Endothelial cell (in vitro differentiated cells): ENCODE results near the gene BHLHA15. TPM values are rescaled to one million over a fixed set of nuclear protein-coding genes. Genes with fewer than 3 reads are reported as not detected.

Experiments
- DNase-seq: peaks from one replicate; pipeline ENCODE4 v3.0.0; 2021; ENCODE audit warnings: low spot score
- H3K27ac Mint-ChIP-seq: one replicate; pipeline ENCODE4 v1.8.0; 2021; ENCODE audit warnings: mixed read lengths, inconsistent platforms; ENCODE audit not compliant: unreplicated experiment
- H3K27me3 Mint-ChIP-seq: one replicate; pipeline ENCODE4 v1.8.0; 2021; ENCODE audit warnings: mild to moderate bottlenecking, moderate library complexity, mixed read lengths, inconsistent platforms; ENCODE audit not compliant: unreplicated experiment
- H3K36me3 Mint-ChIP-seq: one replicate; pipeline ENCODE4 v1.8.0; 2021; ENCODE audit warnings: mild to moderate bottlenecking, low read depth, mixed read lengths, inconsistent platforms; ENCODE audit not compliant: unreplicated experiment
- H3K4me1 Mint-ChIP-seq: one replicate; pipeline ENCODE4 v1.8.0; 2021; ENCODE audit warnings: mild to moderate bottlenecking, mixed read lengths, inconsistent platforms; ENCODE audit not compliant: unreplicated experiment
- H3K4me3 Mint-ChIP-seq: one replicate; pipeline ENCODE4 v1.8.0; 2021; ENCODE audit warnings: mild to moderate bottlenecking, mixed read lengths, inconsistent platforms; ENCODE audit not compliant: unreplicated experiment
- H3K9me3 Mint-ChIP-seq: one replicate; pipeline ENCODE4 v1.8.0; 2021; ENCODE audit warnings: mixed read lengths, inconsistent platforms; ENCODE audit not compliant: unreplicated experiment
- CTCF ChIP-seq: fragments of 200-600 bp; sonication (generic); IDR thresholded peaks from one replicate; pipeline ENCODE4 v1.5.0; 2021; ENCODE audit warnings: antibody characterized with exemption; ENCODE audit not compliant: unreplicated experiment
- total RNA-seq: library from RNA; stranded (reverse); fragmentation: NEBNext Ultra II Directional; extraction: Animal tissue kit (Norgen Biotek cat#: 25700); gene quantifications from one replicate; pipeline ENCODE4 v1.2.1, GENCODE V29; 2021; ENCODE audit not compliant: unreplicated experiment

The BHLHA15 gene
- total RNA-seq, 1 donor from 2014 or later = 1.2 TPM

- peaks cover 16% of the 10 kb centered on the region for H3K36me3 Mint-ChIP-seq
- peaks cover 13% of the 10 kb centered on the region for H3K4me1 Mint-ChIP-seq
- DNase-seq = no peak
- H3K27ac Mint-ChIP-seq = no peak overlapping the region
- H3K9me3 Mint-ChIP-seq = no peaks in the 10 kb centered on the region
- H3K27me3 Mint-ChIP-seq = no peaks in the 10 kb centered on the region
- TF ChIP-seq CTCF = no peak
- no peak overlapping the region for H3K4me3 Mint-ChIP-seq
Measured at GRCh38 chr7:98185101-98185500, 26.1 kb upstream of the BHLHA15 start.

- no peak overlapping the region for H3K4me3 Mint-ChIP-seq
- peaks cover 13% of the 10 kb centered on the region for H3K4me1 Mint-ChIP-seq
Measured at GRCh38 chr7:98186452-98187137, 24.6 kb upstream of the BHLHA15 start.

GRCh38 chr7:98187138-98187502 lies 24.1 kb upstream of the BHLHA15 start:
- peaks cover 16% of the 10 kb centered on the region for H3K36me3 Mint-ChIP-seq
- peaks cover 13% of the 10 kb centered on the region for H3K4me1 Mint-ChIP-seq
- H3K27me3 Mint-ChIP-seq = no peaks in the 10 kb centered on the region
- TF ChIP-seq CTCF = no peak
- no peaks in the 10 kb centered on the region for H3K9me3 Mint-ChIP-seq
- H3K27ac Mint-ChIP-seq = no peak overlapping the region
- no peak for DNase-seq
- no peak overlapping the region for H3K4me3 Mint-ChIP-seq

More at GRCh38 chr7:98186452-98187137, 24.6 kb upstream of the BHLHA15 start:
- no peaks in the 10 kb centered on the region for H3K27me3 Mint-ChIP-seq
- TF ChIP-seq CTCF = no peak
- H3K36me3 Mint-ChIP-seq = peaks cover 16% of the 10 kb centered on the region
- H3K9me3 Mint-ChIP-seq = no peaks in the 10 kb centered on the region
- H3K27ac Mint-ChIP-seq = no peak overlapping the region
- DNase-seq = no peak

- Mint-ChIP-seq H3K27ac (peak overlapping the region; percentile 78), H3K4me1 (peaks cover 13% of the 10 kb centered on the region), H3K9me3 (no peaks in the 10 kb centered on the region), H3K36me3 (peaks cover 32% of the 10 kb centered on the region), H3K4me3 (peak overlapping the region; percentile 39), H3K27me3 (no peaks in the 10 kb centered on the region)
- no peak for TF ChIP-seq CTCF
- no peak for DNase-seq
Measured at GRCh38 chr7:98189559-98189958, 21.7 kb upstream of the BHLHA15 start.

GRCh38 chr7:98191668-98192431 lies 19.4 kb upstream of the BHLHA15 start:
- DNase-seq = no peak
- Mint-ChIP-seq H3K4me3 (no peak overlapping the region), H3K9me3 (no peaks in the 10 kb centered on the region), H3K27ac (peak overlapping the region; percentile 30), H3K36me3 (peaks cover 41% of the 10 kb centered on the region), H3K4me1 (peaks cover 13% of the 10 kb centered on the region), H3K27me3 (no peaks in the 10 kb centered on the region)
- no peak for TF ChIP-seq CTCF
